HEK293 (cell line): ENCODE results near the gene OTUD3.

ENCODE experiments used
- CTCF ChIA-PET: fragments of 350-600 bp; formaldehyde crosslinking; extraction: SDS; loops from one replicate; lab custom pipeline; 2021; ENCODE audit warnings: antibody characterized with exemption; lab: Yijun Ruan, JAX
- POLR2A ChIA-PET: fragments of 300-600 bp; formaldehyde crosslinking; extraction: SDS; loops from one replicate; lab custom pipeline; 2020; ENCODE audit warnings: antibody characterized with exemption, inconsistent platforms; lab: Yijun Ruan, JAX
- H3K27ac ChIP-seq: fragments of 200-500 bp; sonication (Bioruptor generic); 2 replicates; pipeline ENCODE4 v1.5.1; 2014; ENCODE audit warnings: low read depth, low read length, control low read depth, inconsistent platforms; ENCODE audit errors: extremely low read depth
- H3K36me3 ChIP-seq, 2 experiments: fragments of 200-500 bp in 1 of 2; sonication (Bioruptor generic) in 1 of 2; 1 replicate in 1 of 2; 2 replicates in 1 of 2; pipeline ENCODE4 v1.5.1; 2014 to 2017; ENCODE audit warnings: inconsistent platforms in 2 of 2, low read length in 2 of 2; ENCODE audit not compliant: control insufficient read depth in 2 of 2, insufficient read depth in 1 of 2
- H3K4me1 ChIP-seq: fragments of 200-500 bp; sonication (Bioruptor generic); 2 replicates; pipeline ENCODE4 v1.5.1; 2014; ENCODE audit warnings: mild to moderate bottlenecking, low read length, inconsistent platforms; ENCODE audit not compliant: control insufficient read depth, insufficient read depth
- H3K4me3 ChIP-seq: 2 replicates; pipeline ENCODE4 v1.5.1; 2011; ENCODE audit warnings: low read depth, mild to moderate bottlenecking, control low read depth, low read length, moderate library complexity
- H3K9me3 ChIP-seq: fragments of 200-500 bp; sonication (Bioruptor generic); 2 replicates; pipeline ENCODE4 v1.5.1; 2014; ENCODE audit warnings: low read depth, low read length, inconsistent platforms; ENCODE audit not compliant: control insufficient read depth, insufficient read depth
- BCL11A ChIP-seq: fragments of 450-650 bp; formaldehyde crosslinking; IDR thresholded peaks from 2 replicates; pipeline ENCODE4 v1.5.1; 2016; ENCODE audit warnings: low read depth, missing biosample characterization, missing genetic modification characterization
- GLIS2 ChIP-seq: fragments of 450-650 bp; formaldehyde crosslinking; IDR thresholded peaks from 2 replicates; pipeline ENCODE4 v1.5.1; 2016; ENCODE audit warnings: missing biosample characterization, missing genetic modification characterization
- KLF16 ChIP-seq: fragments of 450-650 bp; formaldehyde crosslinking; IDR thresholded peaks from 2 replicates; pipeline ENCODE4 v1.5.1; 2017; ENCODE audit warnings: missing biosample characterization, missing genetic modification characterization
- KLF8 ChIP-seq: fragments of 450-650 bp; formaldehyde crosslinking; IDR thresholded peaks from 2 replicates; pipeline ENCODE4 v1.5.1; 2016; ENCODE audit warnings: missing biosample characterization, missing genetic modification characterization
- MZF1 ChIP-seq: fragments of 450-650 bp; formaldehyde crosslinking; IDR thresholded peaks from 2 replicates; pipeline ENCODE4 v1.5.1; 2017; ENCODE audit warnings: missing biosample characterization, missing genetic modification characterization, borderline replicate concordance
- OSR2 ChIP-seq: fragments of 450-650 bp; formaldehyde crosslinking; IDR thresholded peaks from 2 replicates; pipeline ENCODE4 v1.5.1; 2016; ENCODE audit warnings: missing biosample characterization, missing genetic modification characterization
- SP2 ChIP-seq: fragments of 450-650 bp; formaldehyde crosslinking; IDR thresholded peaks from 2 replicates; pipeline ENCODE4 v1.5.1; 2016; ENCODE audit warnings: missing biosample characterization, missing genetic modification characterization
- WT1 ChIP-seq: fragments of 450-650 bp; formaldehyde crosslinking; IDR thresholded peaks from 2 replicates; pipeline ENCODE4 v1.5.1; 2016; ENCODE audit warnings: missing biosample characterization, missing genetic modification characterization
- YY2 ChIP-seq: fragments of 450-650 bp; formaldehyde crosslinking; IDR thresholded peaks from 2 replicates; pipeline ENCODE4 v1.5.1; 2016; ENCODE audit warnings: missing biosample characterization, missing genetic modification characterization
- ZBTB17 ChIP-seq: fragments of 450-650 bp; formaldehyde crosslinking; IDR thresholded peaks from 2 replicates; pipeline ENCODE4 v1.5.1; 2016; ENCODE audit warnings: missing biosample characterization, missing genetic modification characterization
- ZBTB48 ChIP-seq: fragments of 450-650 bp; formaldehyde crosslinking; IDR thresholded peaks from 2 replicates; pipeline ENCODE4 v1.5.1; 2016; ENCODE audit warnings: missing biosample characterization, missing genetic modification characterization
- ZBTB7A ChIP-seq: fragments of 450-650 bp; formaldehyde crosslinking; IDR thresholded peaks from 2 replicates; pipeline ENCODE4 v1.5.1; 2016; ENCODE audit warnings: low read depth, missing biosample characterization, missing genetic modification characterization
- ZBTB8A ChIP-seq: fragments of 450-650 bp; formaldehyde crosslinking; IDR thresholded peaks from 2 replicates; pipeline ENCODE4 v1.5.1; 2016; ENCODE audit warnings: missing biosample characterization, missing genetic modification characterization
- ZEB2 ChIP-seq: fragments of 450-650 bp; formaldehyde crosslinking; IDR thresholded peaks from 2 replicates; pipeline ENCODE4 v1.5.1; 2016; ENCODE audit warnings: missing biosample characterization, missing genetic modification characterization
- ZFP69B ChIP-seq: fragments of 450-650 bp; formaldehyde crosslinking; IDR thresholded peaks from 2 replicates; pipeline ENCODE4 v1.5.1; 2016; ENCODE audit warnings: missing biosample characterization, missing genetic modification characterization
- ZNF169 ChIP-seq: fragments of 450-650 bp; formaldehyde crosslinking; IDR thresholded peaks from 2 replicates; pipeline ENCODE4 v1.5.1; 2016; ENCODE audit warnings: missing biosample characterization, missing genetic modification characterization
- ZNF174 ChIP-seq: fragments of 450-650 bp; formaldehyde crosslinking; IDR thresholded peaks from 2 replicates; pipeline ENCODE4 v1.5.0; 2017; ENCODE audit warnings: missing biosample characterization, mild to moderate bottlenecking, missing genetic modification characterization
- ZNF184 ChIP-seq: fragments of 450-650 bp; IDR thresholded peaks from 2 replicates; pipeline ENCODE4 v1.5.1; 2018; ENCODE audit warnings: missing biosample characterization, mild to moderate bottlenecking, missing genetic modification characterization
- ZNF202 ChIP-seq: fragments of 450-650 bp; formaldehyde crosslinking; IDR thresholded peaks from 2 replicates; pipeline ENCODE4 v1.5.1; 2016; ENCODE audit warnings: missing biosample characterization, missing genetic modification characterization, borderline replicate concordance
- ZNF211 ChIP-seq: fragments of 450-650 bp; formaldehyde crosslinking; IDR thresholded peaks from 2 replicates; pipeline ENCODE4 v1.5.1; 2016; ENCODE audit warnings: low read depth, missing biosample characterization, missing genetic modification characterization
- ZNF223 ChIP-seq: fragments of 450-650 bp; formaldehyde crosslinking; IDR thresholded peaks from 2 replicates; pipeline ENCODE4 v1.5.1; 2016; ENCODE audit warnings: missing biosample characterization, missing genetic modification characterization
- ZNF24 ChIP-seq: fragments of 450-650 bp; formaldehyde crosslinking; IDR thresholded peaks from 2 replicates; pipeline ENCODE4 v1.5.1; 2016; ENCODE audit warnings: missing biosample characterization, missing genetic modification characterization
- ZNF324 ChIP-seq: fragments of 450-650 bp; formaldehyde crosslinking; IDR thresholded peaks from 2 replicates; pipeline ENCODE4 v1.5.1; 2016; ENCODE audit warnings: missing biosample characterization, missing genetic modification characterization
- ZNF341 ChIP-seq: fragments of 450-650 bp; formaldehyde crosslinking; IDR thresholded peaks from 2 replicates; pipeline ENCODE4; 2016; ENCODE audit warnings: low read depth, missing biosample characterization, missing genetic modification characterization
- ZNF423 ChIP-seq: fragments of 450-650 bp; formaldehyde crosslinking; IDR thresholded peaks from 2 replicates; pipeline ENCODE4 v1.5.1; 2016; ENCODE audit warnings: missing biosample characterization, missing genetic modification characterization
- ZNF529 ChIP-seq: fragments of 450-650 bp; formaldehyde crosslinking; IDR thresholded peaks from 2 replicates; pipeline ENCODE4 v1.5.1; 2017; ENCODE audit warnings: missing genetic modification characterization, missing biosample characterization; ENCODE audit not compliant: insufficient replicate concordance
- ZNF548 ChIP-seq: fragments of 450-650 bp; formaldehyde crosslinking; IDR thresholded peaks from 2 replicates; pipeline ENCODE4 v1.5.1; 2016; ENCODE audit warnings: missing biosample characterization, missing genetic modification characterization
- ZNF596 ChIP-seq: fragments of 450-650 bp; IDR thresholded peaks from 2 replicates; pipeline ENCODE4 v1.5.0; 2018; ENCODE audit warnings: missing biosample characterization, mild to moderate bottlenecking, missing genetic modification characterization, moderate library complexity
- ZNF626 ChIP-seq: fragments of 450-650 bp; sonication (Bioruptor Pico); formaldehyde crosslinking; IDR thresholded peaks from 2 replicates; pipeline ENCODE4 v1.5.1; 2018; ENCODE audit warnings: missing biosample characterization, missing genetic modification characterization, inconsistent platforms
- ZNF660 ChIP-seq: fragments of 450-650 bp; IDR thresholded peaks from 2 replicates; pipeline ENCODE4 v1.5.1; 2018; ENCODE audit warnings: missing biosample characterization, mild to moderate bottlenecking, missing genetic modification characterization
- ZNF677 ChIP-seq: fragments of 450-650 bp; IDR thresholded peaks from 2 replicates; pipeline ENCODE4 v1.5.0; 2018; ENCODE audit warnings: missing biosample characterization, mild to moderate bottlenecking, missing genetic modification characterization, moderate library complexity
- ZNF76 ChIP-seq: fragments of 450-650 bp; formaldehyde crosslinking; IDR thresholded peaks from 2 replicates; pipeline ENCODE4; 2016; ENCODE audit warnings: low read depth, missing biosample characterization, missing genetic modification characterization, borderline replicate concordance
- ZNF785 ChIP-seq: fragments of 450-650 bp; formaldehyde crosslinking; IDR thresholded peaks from 2 replicates; pipeline ENCODE4 v1.5.1; 2016; ENCODE audit warnings: missing biosample characterization, missing genetic modification characterization
- ZSCAN30 ChIP-seq: fragments of 450-650 bp; IDR thresholded peaks from 2 replicates; pipeline ENCODE4 v1.5.1; 2018; ENCODE audit warnings: missing biosample characterization, mild to moderate bottlenecking, missing genetic modification characterization, moderate library complexity
- ZXDB ChIP-seq: fragments of 450-650 bp; formaldehyde crosslinking; IDR thresholded peaks from 2 replicates; pipeline ENCODE4 v1.5.1; 2016; ENCODE audit warnings: missing biosample characterization, missing genetic modification characterization
- TF ChIP-seq, protein P1 (sequence below): IDR thresholded peaks from 2 replicates; pipeline ENCODE4 v1.6.1; 2011; ENCODE audit warnings: mild to moderate bottlenecking, low read depth, low read length, borderline replicate concordance
- TF ChIP-seq, protein P2 (sequence below): fragments of 450-650 bp; formaldehyde crosslinking; IDR thresholded peaks from 2 replicates; pipeline ENCODE4 v1.5.1; 2016; ENCODE audit warnings: missing biosample characterization, missing genetic modification characterization

Gene OTUD3, protein sequence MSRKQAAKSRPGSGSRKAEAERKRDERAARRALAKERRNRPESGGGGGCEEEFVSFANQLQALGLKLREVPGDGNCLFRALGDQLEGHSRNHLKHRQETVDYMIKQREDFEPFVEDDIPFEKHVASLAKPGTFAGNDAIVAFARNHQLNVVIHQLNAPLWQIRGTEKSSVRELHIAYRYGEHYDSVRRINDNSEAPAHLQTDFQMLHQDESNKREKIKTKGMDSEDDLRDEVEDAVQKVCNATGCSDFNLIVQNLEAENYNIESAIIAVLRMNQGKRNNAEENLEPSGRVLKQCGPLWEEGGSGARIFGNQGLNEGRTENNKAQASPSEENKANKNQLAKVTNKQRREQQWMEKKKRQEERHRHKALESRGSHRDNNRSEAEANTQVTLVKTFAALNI

DNA sequence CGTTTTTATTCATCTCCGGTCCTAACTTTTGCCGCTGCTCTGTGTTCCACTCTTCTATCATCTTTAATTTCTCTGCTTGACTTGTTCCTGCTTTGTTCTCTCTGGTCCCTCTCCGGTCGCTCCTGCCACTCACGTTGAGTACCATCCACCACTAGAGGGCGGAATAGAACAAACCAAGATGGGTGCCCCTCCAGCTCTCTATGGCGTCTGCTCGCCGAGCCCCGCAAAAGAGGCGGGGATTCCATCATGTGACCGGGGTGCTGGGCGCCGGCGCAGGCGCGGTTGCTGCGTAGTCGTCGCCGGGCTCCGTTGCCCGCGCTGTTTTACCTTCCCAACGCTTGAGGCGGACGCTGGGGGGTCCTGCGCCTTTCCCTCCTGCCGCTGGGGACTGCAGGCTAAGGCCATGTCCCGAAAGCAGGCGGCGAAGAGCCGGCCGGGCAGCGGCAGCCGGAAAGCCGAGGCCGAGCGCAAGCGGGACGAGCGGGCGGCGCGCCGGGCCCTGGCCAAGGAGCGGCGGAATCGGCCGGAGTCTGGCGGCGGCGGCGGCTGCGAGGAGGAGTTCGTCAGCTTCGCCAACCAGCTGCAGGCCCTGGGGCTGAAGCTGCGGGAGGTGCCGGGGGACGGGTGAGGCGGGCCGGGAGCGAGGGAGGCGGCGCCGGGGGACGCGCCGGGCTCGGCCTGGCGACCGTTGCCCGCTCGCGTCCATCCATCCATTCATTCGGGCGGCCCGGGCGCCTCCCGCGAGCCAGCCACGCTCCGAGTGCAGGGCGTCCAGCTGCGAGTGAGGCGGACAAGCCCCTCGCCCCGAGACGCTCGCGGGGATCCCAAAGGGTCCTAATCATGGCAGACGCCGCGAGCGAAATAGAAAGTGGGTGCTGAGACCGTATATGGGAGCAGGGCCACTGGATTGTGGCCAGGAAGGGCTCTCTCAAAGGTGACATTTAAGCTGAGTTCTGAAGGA, at the start of gene OTUD3:
OTUD3 (plus strand) TSS at position 285 of the 961 bp plus-strand sequence; CDS start at position 404, 119 bp downstream.
- Histone ChIP-seq H3K4me3 (peak within 1 kb of the TSS; percentile 76), H3K36me3 (peaks cover 0 to 25% of the 10 kb centered on the region in 2 experiments; a peak in 1 of 3 replicates), H3K27ac (peak within 1 kb of the TSS; percentile 75), H3K4me1 (no peaks in the 10 kb centered on the region), H3K9me3 (no peaks in the 10 kb centered on the region)
- ChIA-PET CTCF (interaction anchor here (0.6 to 1.9 kb wide), 20 partner anchors 8 to 750 kb away, joined by 3 to 8 read pairs (median 4); no protein-coding TSS in a partner anchor), POLR2A (interaction anchor here (0.6 to 1.3 kb wide), 8 partner anchors 12 to 178 kb away, joined by 3 to 10 read pairs (median 4); no protein-coding TSS in a partner anchor)
- 0 out of 2 replicates have a peak, but pooled peaks have one; percentile 15 for TF ChIP-seq ZFP69B (tag by site-specific recombination)
- no peak for TF ChIP-seq MZF1 (tag by site-specific recombination)
- TF ChIP-seq KLF8 (tag by site-specific recombination) = peak; percentile 30; the same call in 1 of the 2 replicates
- no peak for TF ChIP-seq ZNF169
- TF ChIP-seq ZNF184 (tag by site-specific recombination) = no peak
- peak; percentile 86 for TF ChIP-seq ZNF660 (tag by site-specific recombination)
- no peak for TF ChIP-seq ZSCAN30 (tag by site-specific recombination)
- TF ChIP-seq ZEB2 = peak; percentile 76
- TF ChIP-seq ZNF341 (tag by site-specific recombination) = no peak
- peak; percentile 40; the same call in 1 of the 2 replicates for TF ChIP-seq ZBTB48 (tag by site-specific recombination)
- TF ChIP-seq KLF16 = peak; percentile 41; the same call in 1 of the 2 replicates
- TF ChIP-seq ZBTB17 (tag by site-specific recombination) = peak; percentile 90
- TF ChIP-seq, protein P1, sequence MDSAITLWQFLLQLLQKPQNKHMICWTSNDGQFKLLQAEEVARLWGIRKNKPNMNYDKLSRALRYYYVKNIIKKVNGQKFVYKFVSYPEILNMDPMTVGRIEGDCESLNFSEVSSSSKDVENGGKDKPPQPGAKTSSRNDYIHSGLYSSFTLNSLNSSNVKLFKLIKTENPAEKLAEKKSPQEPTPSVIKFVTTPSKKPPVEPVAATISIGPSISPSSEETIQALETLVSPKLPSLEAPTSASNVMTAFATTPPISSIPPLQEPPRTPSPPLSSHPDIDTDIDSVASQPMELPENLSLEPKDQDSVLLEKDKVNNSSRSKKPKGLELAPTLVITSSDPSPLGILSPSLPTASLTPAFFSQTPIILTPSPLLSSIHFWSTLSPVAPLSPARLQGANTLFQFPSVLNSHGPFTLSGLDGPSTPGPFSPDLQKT = no peak
- TF ChIP-seq ZNF626 (tag by site-specific recombination) = no peak
- TF ChIP-seq ZNF223 (tag by site-specific recombination) = no peak
- TF ChIP-seq ZNF24 (tag by site-specific recombination) = peak; percentile 48; the same call in 1 of the 2 replicates
- TF ChIP-seq ZBTB7A (tag by site-specific recombination) = no peak
- TF ChIP-seq ZNF324 (tag by site-specific recombination) = peak; percentile 79
- TF ChIP-seq GLIS2 (tag by site-specific recombination) = peak; percentile 74
- peak; percentile 65 for TF ChIP-seq SP2
- no peak for TF ChIP-seq ZNF785 (tag by site-specific recombination)
- TF ChIP-seq WT1 = no peak
- TF ChIP-seq YY2 (tag by site-specific recombination) = peak; percentile 73
- no peak for TF ChIP-seq OSR2
- no peak for TF ChIP-seq ZNF529 (tag by site-specific recombination)
- TF ChIP-seq ZNF174 = no peak
- peak; percentile 30; the same call in 1 of the 2 replicates for TF ChIP-seq ZXDB (tag by site-specific recombination)
- TF ChIP-seq ZNF202 (tag by site-specific recombination) = no peak
- TF ChIP-seq BCL11A (tag by site-specific recombination) = no peak
- TF ChIP-seq ZNF211 = no peak
- 0 out of 2 replicates have a peak, but pooled peaks have one; percentile 37 for TF ChIP-seq ZNF596 (tag by site-specific recombination)
- TF ChIP-seq ZBTB8A = peak; percentile 88
- TF ChIP-seq, protein P2, sequence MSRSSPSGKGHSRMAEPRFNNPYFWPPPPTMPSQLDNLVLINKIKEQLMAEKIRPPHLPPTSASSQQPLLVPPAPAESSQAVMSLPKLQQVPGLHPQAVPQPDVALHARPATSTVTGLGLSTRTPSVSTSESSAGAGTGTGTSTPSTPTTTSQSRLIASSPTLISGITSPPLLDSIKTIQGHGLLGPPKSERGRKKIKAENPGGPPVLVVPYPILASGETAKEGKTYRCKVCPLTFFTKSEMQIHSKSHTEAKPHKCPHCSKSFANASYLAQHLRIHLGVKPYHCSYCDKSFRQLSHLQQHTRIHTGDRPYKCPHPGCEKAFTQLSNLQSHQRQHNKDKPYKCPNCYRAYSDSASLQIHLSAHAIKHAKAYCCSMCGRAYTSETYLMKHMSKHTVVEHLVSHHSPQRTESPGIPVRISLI (tag by site-specific recombination) = no peak
- no peak for TF ChIP-seq ZNF548 (tag by site-specific recombination)
- TF ChIP-seq ZNF677 (tag by site-specific recombination) = 0 out of 2 replicates have a peak, but pooled peaks have one; percentile 37
- TF ChIP-seq ZNF423 = peak; percentile 61; the same call in 1 of the 2 replicates
- TF ChIP-seq ZNF76 (tag by site-specific recombination) = no peak; the same call in 1 of the 2 replicates
